ENCODE measurements around the gene CTBS. TPM values are rescaled to one million over a fixed set of nuclear protein-coding genes. Genes with fewer than 3 reads are reported as not detected.
A peak's percentile ranks its signal among the peaks of the same experiment; 100 is the strongest.

The CTBS gene
- total RNA-seq (2021): 8.8 to 10.1 TPM (median 9.3 TPM) in 3 replicates
- Bru-seq, nascent RNA: percentile 81 among the genes with signal in this experiment
- long read RNA-seq, experiment 1, full-length matches to known transcripts: 25 of 31 reads
- long read RNA-seq, experiment 1, partial matches to known transcripts: 2 of 31 reads
- long read RNA-seq, experiment 1, other reads (novel, unspliced or antisense): 4 of 31 reads
- long read RNA-seq, experiment 2, full-length matches to known transcripts: 8 of 16 reads
- long read RNA-seq, experiment 2, partial matches to known transcripts: 2 of 16 reads
- long read RNA-seq, experiment 2, other reads (novel, unspliced or antisense): 6 of 16 reads
- long read RNA-seq, experiment 3, partial matches to known transcripts: 0 of 3 reads
- long read RNA-seq, experiment 3, other reads (novel, unspliced or antisense): 2 of 3 reads

GRCh38 chr1:84573967-84574842 lies at the start of gene CTBS:
Gene CTBS (minus strand): TSS chr1:84574440. CDS start chr1:84574415, 25 bp downstream.
- Mint-ChIP-seq H3K4me1 (peaks cover 46% of the 10 kb centered on the region), H3K36me3 (peaks cover 10% of the 10 kb centered on the region), H3K4me3 (peak within 1 kb of the TSS; percentile 89), H3K9me3 (peaks cover 3% of the 10 kb centered on the region), H3K27me3 (ENCODE audit: low read depth) (0 out of 2 replicates have a peak, but pooled peaks cover 2% of the 10 kb centered on the region), H3K27ac (peak within 1 kb of the TSS; percentile 98)
- ChIA-PET CTCF (interaction anchor here (0.7 to 2.2 kb wide), 10 partner anchors 11 to 448 kb away, joined by 3 to 8 read pairs (median 5); partner anchors contain the start of genes GNG5 and SPATA1), POLR2A (interaction anchor here (1.0 to 1.3 kb wide), 2 partner anchors 10 to 68 kb away, joined by 4 to 7 read pairs; partner anchors contain the start of genes GNG5 and SPATA1)
- ATAC-seq: peak; percentile 95
- DNase-seq (ENCODE audit: low spot score): peak; percentile 89
- TF ChIP-seq E2F5 (CRISPR knock-in tag; IDR thresholded peaks at IDR 0.05): 0 out of 2 replicates have a peak, but pooled peaks have one; percentile 53
- 0 out of 2 replicates have a peak, but pooled peaks have one; percentile 33 for TF ChIP-seq CBFB (CRISPR knock-in tag; IDR thresholded peaks at IDR 0.05; ENCODE audit: low read depth)
- no peak for TF ChIP-seq IRF2 (CRISPR knock-in tag; IDR thresholded peaks at IDR 0.05; ENCODE audit: borderline replicate concordance, low read depth)
- TF ChIP-seq KAT7 (CRISPR knock-in tag; IDR thresholded peaks at IDR 0.05; ENCODE audit: borderline replicate concordance): 0 out of 2 replicates have a peak, but pooled peaks have one; percentile 4
- TF ChIP-seq ZSCAN18 (CRISPR knock-in tag; IDR thresholded peaks at IDR 0.05): no peak
- TF ChIP-seq ZNF423 (CRISPR knock-in tag; IDR thresholded peaks at IDR 0.05): no peak
- TF ChIP-seq MYBL2 (CRISPR knock-in tag; IDR thresholded peaks at IDR 0.05): peak; percentile 28; the same call in 1 of the 2 replicates
- peak; percentile 68; the same call in 1 of the 2 replicates for TF ChIP-seq FOXK1 (CRISPR knock-in tag; IDR thresholded peaks at IDR 0.05)
- no peak for TF ChIP-seq SOX15 (CRISPR knock-in tag; IDR thresholded peaks at IDR 0.05)
- no peak; the same call in 1 of the 2 replicates for TF ChIP-seq ZNF396 (CRISPR knock-in tag; IDR thresholded peaks at IDR 0.05; ENCODE audit: borderline replicate concordance)
- no peak for TF ChIP-seq AFF4 (CRISPR knock-in tag; IDR thresholded peaks at IDR 0.05; ENCODE audit: borderline replicate concordance)
- TF ChIP-seq ZMAT4 (CRISPR knock-in tag; IDR thresholded peaks at IDR 0.05): no peak
- TF ChIP-seq E2F1 (CRISPR knock-in tag; IDR thresholded peaks at IDR 0.05): no peak
- TF ChIP-seq ZBTB21 (CRISPR knock-in tag; IDR thresholded peaks at IDR 0.05; ENCODE audit: borderline replicate concordance): peak; percentile 77; the same call in 1 of the 2 replicates
- TF ChIP-seq ARID4B (CRISPR knock-in tag; IDR thresholded peaks at IDR 0.05; ENCODE audit: borderline replicate concordance): peak; percentile 83; the same call in 1 of the 2 replicates
- TF ChIP-seq FOXJ3 (CRISPR knock-in tag; IDR thresholded peaks at IDR 0.05; ENCODE audit: borderline replicate concordance): no peak
- no peak for TF ChIP-seq NR1H2 (CRISPR knock-in tag; IDR thresholded peaks at IDR 0.05)
- TF ChIP-seq ZNF121 (CRISPR knock-in tag; IDR thresholded peaks at IDR 0.05): peak; percentile 99
- TF ChIP-seq FOXP4 (CRISPR knock-in tag; IDR thresholded peaks at IDR 0.05): peak; percentile 60; the same call in 1 of the 2 replicates

All from WTC11 (cell line).